WTC11 (cell line): ENCODE data around the gene MAPKAP1. TPM values are rescaled to one million over a fixed set of nuclear protein-coding genes. Genes with fewer than 3 reads are reported as not detected.
"Not testable (repeated sequence)": the region's sequence is repeated elsewhere in the genome, so short reads cannot be mapped to it uniquely, and the experiment has no call there.

Experiments used
- ATAC-seq: fragments of 200-7000 bp; cut with Tn5 transposase; 2 replicates; pipeline ENCODE4 v1.10.0; 2021; ENCODE audit warnings: mild to moderate bottlenecking, moderate library complexity
- CTCF ChIA-PET: fragments of 300-600 bp; sonication (Branson Sonifier 250); formaldehyde crosslinking; loops from one replicate; lab custom pipeline; 2021; ENCODE audit warnings: antibody characterized with exemption; lab: Charles Lee
- POLR2A ChIA-PET: fragments of 350-600 bp; sonication (Branson Sonifier 250); formaldehyde crosslinking; loops from one replicate; lab custom pipeline; 2021; ENCODE audit warnings: antibody characterized with exemption; lab: Charles Lee
- DNase-seq: peaks from one replicate; pipeline ENCODE4 v3.0.0; 2021; ENCODE audit warnings: low spot score
- H3K27ac Mint-ChIP-seq: 2 replicates; pipeline ENCODE4 v1.8.0; 2021; ENCODE audit warnings: mixed read lengths
- H3K27me3 Mint-ChIP-seq: 2 replicates; pipeline ENCODE4 v1.8.0; 2021; ENCODE audit warnings: low read depth, mild to moderate bottlenecking, moderate library complexity, mixed read lengths
- H3K36me3 Mint-ChIP-seq: 2 replicates; pipeline ENCODE4 v1.8.0; 2021; ENCODE audit warnings: mixed read lengths
- H3K4me1 Mint-ChIP-seq: 2 replicates; pipeline ENCODE4 v1.8.0; 2022; ENCODE audit warnings: mixed read lengths
- H3K4me3 Mint-ChIP-seq: 2 replicates; pipeline ENCODE4 v1.8.0; 2021; ENCODE audit warnings: mild to moderate bottlenecking, moderate library complexity, mixed read lengths
- H3K9me3 Mint-ChIP-seq: 2 replicates; pipeline ENCODE4 v1.8.0; 2021; ENCODE audit warnings: mixed read lengths
- ATF1 ChIP-seq: sonication (generic); formaldehyde crosslinking; IDR thresholded peaks from 2 replicates; pipeline ENCODE4 v1.8.1; 2023; ENCODE audit warnings: mild to moderate bottlenecking, moderate library complexity, missing genetic modification reagents
- ATF3 ChIP-seq: sonication (generic); formaldehyde crosslinking; conservative IDR thresholded peaks from 2 replicates; pipeline ENCODE4 v1.8.1; 2022; ENCODE audit warnings: mild to moderate bottlenecking, missing genetic modification reagents
- CREB1 ChIP-seq: sonication (generic); formaldehyde crosslinking; IDR thresholded peaks from 2 replicates; pipeline ENCODE4 v1.8.0; 2023; ENCODE audit warnings: mild to moderate bottlenecking, missing genetic modification reagents
- EMX1 ChIP-seq: fragments of 250-450 bp; sonication (Bioruptor Pico); IDR thresholded peaks from 2 replicates; pipeline ENCODE4 v1.8.0; 2021; ENCODE audit warnings: mild to moderate bottlenecking
- ESRRA ChIP-seq: sonication (generic); formaldehyde crosslinking; IDR thresholded peaks from 2 replicates; pipeline ENCODE4 v1.8.1; 2022; ENCODE audit warnings: mild to moderate bottlenecking, missing genetic modification reagents, borderline replicate concordance
- FOXJ3 ChIP-seq: sonication (generic); formaldehyde crosslinking; IDR thresholded peaks from 2 replicates; pipeline ENCODE4 v1.9.0; 2021; ENCODE audit warnings: missing genetic modification reagents, mild to moderate bottlenecking, borderline replicate concordance
- FOXK1 ChIP-seq: sonication (generic); formaldehyde crosslinking; IDR thresholded peaks from 2 replicates; pipeline ENCODE4 v1.8.0; 2022; ENCODE audit warnings: mild to moderate bottlenecking, moderate library complexity, missing genetic modification reagents
- GTF2I ChIP-seq: fragments of 250-450 bp; sonication (Bioruptor Pico); conservative IDR thresholded peaks from 2 replicates; pipeline ENCODE4 v1.4.0; 2021; ENCODE audit warnings: mild to moderate bottlenecking
- NFYB ChIP-seq: sonication (generic); formaldehyde crosslinking; conservative IDR thresholded peaks from 2 replicates; pipeline ENCODE4 v1.8.0; 2022; ENCODE audit warnings: low read depth, missing genetic modification reagents
- NR3C1 ChIP-seq: sonication (generic); formaldehyde crosslinking; conservative IDR thresholded peaks from 2 replicates; pipeline ENCODE4 v1.8.1; 2023; ENCODE audit warnings: low read depth, mild to moderate bottlenecking, missing genetic modification reagents
- OVOL2 ChIP-seq: fragments of 250-450 bp; sonication (Bioruptor Pico); IDR thresholded peaks from 2 replicates; pipeline ENCODE4 v1.9.0; 2021; ENCODE audit warnings: mild to moderate bottlenecking, borderline replicate concordance
- RELA ChIP-seq: sonication (generic); formaldehyde crosslinking; IDR thresholded peaks from 2 replicates; pipeline ENCODE4 v1.8.1; 2022; ENCODE audit warnings: missing genetic modification reagents, mild to moderate bottlenecking, borderline replicate concordance
- SOX15 ChIP-seq: fragments of 250-450 bp; sonication (Bioruptor Pico); IDR thresholded peaks from 2 replicates; pipeline ENCODE4 v1.9.0; 2021; ENCODE audit warnings: mild to moderate bottlenecking
- ZNF121 ChIP-seq: sonication (generic); formaldehyde crosslinking; IDR thresholded peaks from 2 replicates; pipeline ENCODE4 v1.8.0; 2023; ENCODE audit warnings: missing genetic modification reagents
- ZNF138 ChIP-seq: sonication (generic); formaldehyde crosslinking; conservative IDR thresholded peaks from 2 replicates; pipeline ENCODE4 v1.8.1; 2022; ENCODE audit warnings: mild to moderate bottlenecking, moderate library complexity, missing genetic modification reagents
- ZNF219 ChIP-seq: sonication (generic); formaldehyde crosslinking; IDR thresholded peaks from 2 replicates; pipeline ENCODE4 v1.8.0; 2023; ENCODE audit warnings: missing genetic modification reagents, mild to moderate bottlenecking, borderline replicate concordance
- ZNF317 ChIP-seq: sonication (generic); formaldehyde crosslinking; IDR thresholded peaks from 2 replicates; pipeline ENCODE4 v1.8.1; 2023; ENCODE audit warnings: low read depth, mild to moderate bottlenecking, moderate library complexity, missing genetic modification reagents, borderline replicate concordance
- total RNA-seq: library from RNA; stranded (reverse); gene quantifications from 3 replicates; pipeline ENCODE4 v1.2.3, GENCODE V29; 2021
- TF ChIP-seq, protein P1 (sequence below): fragments of 250-450 bp; sonication (Bioruptor Pico); IDR thresholded peaks from 2 replicates; pipeline ENCODE4 v1.9.0; 2021; ENCODE audit warnings: mild to moderate bottlenecking, borderline replicate concordance
- TF ChIP-seq, protein P2 (sequence below): fragments of 250-450 bp; sonication (Bioruptor Pico); IDR thresholded peaks from 2 replicates; pipeline ENCODE4 v1.8.0; 2021; ENCODE audit warnings: mild to moderate bottlenecking
- TF ChIP-seq, protein P3 (sequence below): sonication (generic); formaldehyde crosslinking; IDR thresholded peaks from 2 replicates; pipeline ENCODE4 v1.8.0; 2022; ENCODE audit warnings: mild to moderate bottlenecking, missing genetic modification reagents

MAPKAP1 gene
- total RNA-seq, 1 experiment from 2014 or later, result 111 TPM

DNA sequence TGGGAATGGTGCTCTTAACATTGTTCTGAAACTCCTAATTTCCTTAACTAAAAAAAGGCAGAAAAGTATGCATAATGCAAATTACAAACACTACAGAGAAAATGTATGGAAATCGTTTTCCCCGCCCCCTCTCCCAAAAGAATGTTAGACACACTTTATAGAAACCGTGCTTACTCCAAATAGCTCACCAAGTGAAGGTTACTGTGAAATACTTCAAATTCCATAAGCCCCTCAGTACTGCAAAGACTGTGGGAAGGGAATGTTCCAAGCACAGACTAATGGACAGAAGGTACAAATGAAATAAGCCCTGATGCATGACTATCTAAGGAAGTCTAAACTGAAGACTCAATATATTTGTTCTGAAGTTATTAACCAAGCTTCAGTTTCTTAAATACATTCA is 12.5 kb downstream of the MAPKAP1 start:
- ChIA-PET CTCF (no interaction called here), POLR2A (interaction anchor here (1.4 kb wide), 1 partner anchor 12 kb away, joined by 5 read pairs; the partner anchor contains the start of gene MAPKAP1)
- no peak for TF ChIP-seq OVOL2 (CRISPR knock-in tag)
- TF ChIP-seq GTF2I (CRISPR knock-in tag), result no peak
- TF ChIP-seq ATF3, result no peak
- no peak for TF ChIP-seq ZNF121
- TF ChIP-seq RELA (CRISPR knock-in tag), result no peak
- TF ChIP-seq, protein P1, sequence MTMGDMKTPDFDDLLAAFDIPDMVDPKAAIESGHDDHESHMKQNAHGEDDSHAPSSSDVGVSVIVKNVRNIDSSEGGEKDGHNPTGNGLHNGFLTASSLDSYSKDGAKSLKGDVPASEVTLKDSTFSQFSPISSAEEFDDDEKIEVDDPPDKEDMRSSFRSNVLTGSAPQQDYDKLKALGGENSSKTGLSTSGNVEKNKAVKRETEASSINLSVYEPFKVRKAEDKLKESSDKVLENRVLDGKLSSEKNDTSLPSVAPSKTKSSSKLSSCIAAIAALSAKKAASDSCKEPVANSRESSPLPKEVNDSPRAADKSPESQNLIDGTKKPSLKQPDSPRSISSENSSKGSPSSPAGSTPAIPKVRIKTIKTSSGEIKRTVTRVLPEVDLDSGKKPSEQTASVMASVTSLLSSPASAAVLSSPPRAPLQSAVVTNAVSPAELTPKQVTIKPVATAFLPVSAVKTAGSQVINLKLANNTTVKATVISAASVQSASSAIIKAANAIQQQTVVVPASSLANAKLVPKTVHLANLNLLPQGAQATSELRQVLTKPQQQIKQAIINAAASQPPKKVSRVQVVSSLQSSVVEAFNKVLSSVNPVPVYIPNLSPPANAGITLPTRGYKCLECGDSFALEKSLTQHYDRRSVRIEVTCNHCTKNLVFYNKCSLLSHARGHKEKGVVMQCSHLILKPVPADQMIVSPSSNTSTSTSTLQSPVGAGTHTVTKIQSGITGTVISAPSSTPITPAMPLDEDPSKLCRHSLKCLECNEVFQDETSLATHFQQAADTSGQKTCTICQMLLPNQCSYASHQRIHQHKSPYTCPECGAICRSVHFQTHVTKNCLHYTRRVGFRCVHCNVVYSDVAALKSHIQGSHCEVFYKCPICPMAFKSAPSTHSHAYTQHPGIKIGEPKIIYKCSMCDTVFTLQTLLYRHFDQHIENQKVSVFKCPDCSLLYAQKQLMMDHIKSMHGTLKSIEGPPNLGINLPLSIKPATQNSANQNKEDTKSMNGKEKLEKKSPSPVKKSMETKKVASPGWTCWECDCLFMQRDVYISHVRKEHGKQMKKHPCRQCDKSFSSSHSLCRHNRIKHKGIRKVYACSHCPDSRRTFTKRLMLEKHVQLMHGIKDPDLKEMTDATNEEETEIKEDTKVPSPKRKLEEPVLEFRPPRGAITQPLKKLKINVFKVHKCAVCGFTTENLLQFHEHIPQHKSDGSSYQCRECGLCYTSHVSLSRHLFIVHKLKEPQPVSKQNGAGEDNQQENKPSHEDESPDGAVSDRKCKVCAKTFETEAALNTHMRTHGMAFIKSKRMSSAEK, result no peak
- TF ChIP-seq ESRRA (CRISPR knock-in tag), result no peak
- no peak for TF ChIP-seq NFYB (CRISPR knock-in tag)
- TF ChIP-seq NR3C1 (CRISPR knock-in tag), result no peak
- TF ChIP-seq FOXK1 (CRISPR knock-in tag), result no peak
- no peak for TF ChIP-seq CREB1 (CRISPR knock-in tag)
- no peak for TF ChIP-seq ZNF138 (CRISPR knock-in tag)
- no peak for TF ChIP-seq EMX1 (CRISPR knock-in tag)
- TF ChIP-seq ZNF317, result no peak
- TF ChIP-seq, protein P2, sequence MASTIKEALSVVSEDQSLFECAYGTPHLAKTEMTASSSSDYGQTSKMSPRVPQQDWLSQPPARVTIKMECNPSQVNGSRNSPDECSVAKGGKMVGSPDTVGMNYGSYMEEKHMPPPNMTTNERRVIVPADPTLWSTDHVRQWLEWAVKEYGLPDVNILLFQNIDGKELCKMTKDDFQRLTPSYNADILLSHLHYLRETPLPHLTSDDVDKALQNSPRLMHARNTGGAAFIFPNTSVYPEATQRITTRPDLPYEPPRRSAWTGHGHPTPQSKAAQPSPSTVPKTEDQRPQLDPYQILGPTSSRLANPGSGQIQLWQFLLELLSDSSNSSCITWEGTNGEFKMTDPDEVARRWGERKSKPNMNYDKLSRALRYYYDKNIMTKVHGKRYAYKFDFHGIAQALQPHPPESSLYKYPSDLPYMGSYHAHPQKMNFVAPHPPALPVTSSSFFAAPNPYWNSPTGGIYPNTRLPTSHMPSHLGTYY, result no peak
- TF ChIP-seq ZNF219 (CRISPR knock-in tag), result no peak
- no peak for TF ChIP-seq SOX15 (CRISPR knock-in tag)
- H3K4me1 Mint-ChIP-seq, result peaks cover 62% of the 10 kb centered on the region
- DNase-seq, result no peak
- H3K36me3 Mint-ChIP-seq, result no peaks in the 10 kb centered on the region
- H3K4me3 Mint-ChIP-seq, result no peak overlapping the region
- ATAC-seq, result peak; percentile 93
- H3K27me3 Mint-ChIP-seq, result no peaks in the 10 kb centered on the region
- H3K27ac Mint-ChIP-seq, result peak overlapping the region; percentile 90
- peaks cover 11% of the 10 kb centered on the region for H3K9me3 Mint-ChIP-seq

DNA sequence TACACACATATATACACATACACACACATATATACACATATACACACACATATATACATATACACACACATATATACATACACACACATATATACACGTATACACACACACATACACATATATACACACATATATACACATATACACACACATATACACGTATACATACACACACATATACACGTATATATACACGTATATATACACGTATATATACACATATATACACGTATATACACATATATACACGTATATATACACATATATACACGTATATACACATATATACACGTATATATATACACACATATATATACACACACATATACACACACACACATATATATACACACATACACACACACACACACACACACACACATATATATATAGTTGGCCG is 13.5 kb downstream of the MAPKAP1 start:
- CTCF ChIA-PET, result not testable (repeated sequence)
- peaks cover 65% of the 10 kb centered on the region for H3K4me1 Mint-ChIP-seq
- POLR2A ChIA-PET, result interaction anchor here (1.4 kb wide), 1 partner anchor 13 kb away, joined by 5 read pairs; the partner anchor contains the start of gene MAPKAP1

GRCh38 chr9:125691869-125692268 is 15.1 kb downstream of the MAPKAP1 start:
- ATAC-seq (no peak), DNase-seq (no peak)
- Mint-ChIP-seq H3K4me3 (no peak overlapping the region; the same call in 1 of the 2 replicates), H3K36me3 (no peaks in the 10 kb centered on the region), H3K4me1 (peaks cover 60% of the 10 kb centered on the region), H3K27ac (peak overlapping the region; percentile 89), H3K27me3 (no peaks in the 10 kb centered on the region), H3K9me3 (peaks cover 4% of the 10 kb centered on the region; the same call in 1 of the 2 replicates)
- CTCF ChIA-PET, result no interaction called here
- TF ChIP-seq, protein P2, result no peak
- no peak for TF ChIP-seq FOXJ3 (CRISPR knock-in tag)
- no peak for TF ChIP-seq ATF1 (CRISPR knock-in tag)
- TF ChIP-seq, protein P3, sequence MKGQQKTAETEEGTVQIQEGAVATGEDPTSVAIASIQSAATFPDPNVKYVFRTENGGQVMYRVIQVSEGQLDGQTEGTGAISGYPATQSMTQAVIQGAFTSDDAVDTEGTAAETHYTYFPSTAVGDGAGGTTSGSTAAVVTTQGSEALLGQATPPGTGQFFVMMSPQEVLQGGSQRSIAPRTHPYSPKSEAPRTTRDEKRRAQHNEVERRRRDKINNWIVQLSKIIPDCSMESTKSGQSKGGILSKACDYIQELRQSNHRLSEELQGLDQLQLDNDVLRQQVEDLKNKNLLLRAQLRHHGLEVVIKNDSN, result no peak
- POLR2A ChIA-PET, result interaction anchor here (0.6 kb wide), 1 partner anchor 913 kb away, joined by 5 read pairs; no protein-coding TSS in a partner anchor

More for the DNA sequence above, 13.5 kb downstream of the MAPKAP1 start:
- not testable (repeated sequence) for H3K27ac Mint-ChIP-seq, ATAC-seq, H3K27me3 Mint-ChIP-seq, H3K36me3 Mint-ChIP-seq, H3K4me3 Mint-ChIP-seq, DNase-seq
- peaks cover 11% of the 10 kb centered on the region for H3K9me3 Mint-ChIP-seq
